NB4 (cell line): Measurements from ENCODE around the gene MEX3A.

Experiments
- MYC ChIP-seq: IDR thresholded peaks from 2 replicates; pipeline ENCODE4 v1.6.1; 2011; ENCODE audit warnings: low read depth, low read length
- POLR2A ChIP-seq: IDR thresholded peaks from 2 replicates; pipeline ENCODE4 v1.6.1; 2011; ENCODE audit warnings: mild to moderate bottlenecking; ENCODE audit not compliant: insufficient read length; ENCODE audit errors: extremely low read depth
- TF ChIP-seq, protein P1 (sequence below): IDR thresholded peaks from one replicate; pipeline ENCODE4 v1.5.1; 2012; ENCODE audit warnings: low read depth, low read length
- TF ChIP-seq, protein P2 (sequence below): IDR thresholded peaks from 2 replicates; pipeline ENCODE4 v1.6.1; 2011; ENCODE audit warnings: low read depth, low read length

- TF ChIP-seq, protein P1, sequence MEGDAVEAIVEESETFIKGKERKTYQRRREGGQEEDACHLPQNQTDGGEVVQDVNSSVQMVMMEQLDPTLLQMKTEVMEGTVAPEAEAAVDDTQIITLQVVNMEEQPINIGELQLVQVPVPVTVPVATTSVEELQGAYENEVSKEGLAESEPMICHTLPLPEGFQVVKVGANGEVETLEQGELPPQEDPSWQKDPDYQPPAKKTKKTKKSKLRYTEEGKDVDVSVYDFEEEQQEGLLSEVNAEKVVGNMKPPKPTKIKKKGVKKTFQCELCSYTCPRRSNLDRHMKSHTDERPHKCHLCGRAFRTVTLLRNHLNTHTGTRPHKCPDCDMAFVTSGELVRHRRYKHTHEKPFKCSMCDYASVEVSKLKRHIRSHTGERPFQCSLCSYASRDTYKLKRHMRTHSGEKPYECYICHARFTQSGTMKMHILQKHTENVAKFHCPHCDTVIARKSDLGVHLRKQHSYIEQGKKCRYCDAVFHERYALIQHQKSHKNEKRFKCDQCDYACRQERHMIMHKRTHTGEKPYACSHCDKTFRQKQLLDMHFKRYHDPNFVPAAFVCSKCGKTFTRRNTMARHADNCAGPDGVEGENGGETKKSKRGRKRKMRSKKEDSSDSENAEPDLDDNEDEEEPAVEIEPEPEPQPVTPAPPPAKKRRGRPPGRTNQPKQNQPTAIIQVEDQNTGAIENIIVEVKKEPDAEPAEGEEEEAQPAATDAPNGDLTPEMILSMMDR: no peak
- TF ChIP-seq POLR2A: no peak
- TF ChIP-seq MYC: no peak
- TF ChIP-seq, protein P2, sequence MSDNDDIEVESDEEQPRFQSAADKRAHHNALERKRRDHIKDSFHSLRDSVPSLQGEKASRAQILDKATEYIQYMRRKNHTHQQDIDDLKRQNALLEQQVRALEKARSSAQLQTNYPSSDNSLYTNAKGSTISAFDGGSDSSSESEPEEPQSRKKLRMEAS: no peak
Observed at GRCh38 chr1:156064615-156065014, 17.6 kb downstream of the MEX3A start.
